HG02870 (cell line): ENCODE data around the gene CNTN1.

Experiments
- ATAC-seq: cut with Tn5 transposase; IDR thresholded peaks from one replicate; pipeline ENCODE4 v1.9.1; 2021; ENCODE audit warnings: mild to moderate bottlenecking, moderate library complexity; ENCODE audit not compliant: unreplicated experiment

Gene CNTN1

GRCh38 chr12:40691913-40692764, at the start of gene CNTN1:
TSS of gene CNTN1 (plus strand) at chr12:40692439.
- peak; percentile 82 for ATAC-seq

GRCh38 chr12:40643506-40643905, 48.7 kb upstream of the CNTN1 start:
- no peak for ATAC-seq

DNA sequence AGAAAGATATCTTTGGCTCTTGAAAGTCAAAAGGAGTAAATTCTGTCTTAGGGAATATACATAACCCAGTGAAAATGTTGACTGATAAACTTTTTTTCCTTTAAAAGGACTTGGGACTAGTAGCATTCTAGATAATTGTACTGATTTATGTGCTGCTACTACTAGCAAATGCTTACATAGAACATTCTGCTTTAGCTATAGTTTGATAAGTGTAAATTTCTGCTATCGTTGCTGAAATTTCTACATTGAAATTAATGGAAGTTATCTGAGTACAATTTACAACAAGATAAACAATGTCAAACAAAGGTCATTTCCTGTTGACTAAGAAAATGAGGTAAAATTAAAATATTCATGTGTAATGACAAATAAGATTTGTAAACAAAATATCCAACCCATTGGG, 48.3 kb upstream of the CNTN1 start:
- ATAC-seq = no peak

DNA sequence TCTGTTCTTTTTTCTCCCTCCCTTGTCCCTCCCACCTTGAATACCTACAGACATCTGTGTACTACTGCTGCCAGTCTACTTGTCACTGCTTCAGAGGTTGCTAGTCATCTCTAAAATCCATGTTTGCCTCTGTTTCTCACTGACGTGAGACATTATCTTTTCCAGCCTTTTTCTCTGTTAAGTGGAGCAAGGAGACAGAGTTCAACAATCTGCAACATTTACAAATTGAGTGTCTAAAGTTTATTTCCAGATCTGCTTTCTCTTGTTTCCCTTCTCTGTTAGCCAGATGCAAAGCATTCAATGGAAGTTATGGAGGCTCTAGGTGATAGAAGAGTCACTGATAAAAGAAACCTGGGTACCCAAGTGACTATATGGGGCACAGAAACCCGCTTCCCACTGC, 47.5 kb upstream of the CNTN1 start:
- no peak for ATAC-seq

- ATAC-seq = no peak
Observed at GRCh38 chr12:40645361-40645760, 46.9 kb upstream of the CNTN1 start.

- ATAC-seq = no peak
Observed at GRCh38 chr12:40646456-40646855, 45.8 kb upstream of the CNTN1 start.

DNA sequence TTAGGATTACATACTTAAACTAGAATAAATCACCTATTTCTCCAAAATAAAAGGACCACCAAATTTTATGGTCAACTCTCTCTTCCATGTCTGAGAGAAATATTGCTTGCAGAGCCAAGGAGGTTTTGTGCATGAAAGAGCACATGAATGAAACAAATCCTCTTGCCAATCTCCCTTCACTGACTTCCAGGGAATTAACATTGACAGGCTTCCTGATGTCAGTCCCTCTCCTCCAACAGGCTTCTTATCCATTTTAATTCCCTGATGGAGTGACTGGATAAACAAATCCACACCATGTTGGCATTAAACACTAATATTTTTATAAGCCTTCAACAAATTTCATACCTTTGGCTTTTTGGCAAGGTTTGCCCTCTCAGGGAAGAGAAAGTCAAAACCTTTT, 45.3 kb upstream of the CNTN1 start:
- no peak for ATAC-seq

- no peak for ATAC-seq
Observed at GRCh38 chr12:40647651-40648050, 44.6 kb upstream of the CNTN1 start.

DNA sequence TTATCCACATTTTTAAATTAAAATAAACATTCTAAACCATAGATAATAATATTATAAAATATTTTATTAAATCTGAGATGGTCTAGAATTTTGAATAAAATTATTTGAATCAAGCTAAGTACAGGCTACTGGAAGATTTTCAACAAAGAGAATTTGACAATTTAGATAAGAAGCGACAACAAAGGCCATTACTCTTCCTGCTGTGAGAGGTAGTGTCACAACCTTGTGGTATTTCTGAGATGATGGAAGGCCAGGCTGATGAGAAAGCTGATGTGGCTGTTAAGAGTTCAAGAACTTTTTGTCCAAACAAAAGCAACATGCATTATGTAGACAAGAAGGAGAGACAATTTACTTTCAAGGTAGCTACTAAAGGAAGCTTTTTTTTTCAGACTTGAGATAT, 43.7 kb upstream of the CNTN1 start:
- no peak for ATAC-seq

GRCh38 chr12:40650038-40650704, 42.1 kb upstream of the CNTN1 start:
- ATAC-seq = no peak

DNA sequence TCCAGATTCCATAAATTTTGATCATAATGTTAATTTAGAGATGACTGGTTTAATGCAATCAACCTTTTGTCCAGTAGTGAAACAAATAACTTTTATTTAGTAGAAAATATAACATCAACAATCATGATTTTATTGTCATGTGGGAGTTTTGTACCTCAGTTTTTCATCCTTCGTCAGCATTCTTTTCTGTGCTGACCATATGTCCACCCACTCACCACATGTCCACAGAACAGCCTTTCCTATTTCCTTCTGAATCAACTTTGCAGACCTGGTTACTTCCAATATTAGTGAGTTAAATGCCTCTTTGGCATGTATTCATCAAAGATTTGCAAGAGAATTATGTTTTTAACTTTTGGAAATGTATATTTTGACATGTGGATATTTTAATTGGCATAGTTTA, 36.8 kb upstream of the CNTN1 start:
- no peak for ATAC-seq

DNA sequence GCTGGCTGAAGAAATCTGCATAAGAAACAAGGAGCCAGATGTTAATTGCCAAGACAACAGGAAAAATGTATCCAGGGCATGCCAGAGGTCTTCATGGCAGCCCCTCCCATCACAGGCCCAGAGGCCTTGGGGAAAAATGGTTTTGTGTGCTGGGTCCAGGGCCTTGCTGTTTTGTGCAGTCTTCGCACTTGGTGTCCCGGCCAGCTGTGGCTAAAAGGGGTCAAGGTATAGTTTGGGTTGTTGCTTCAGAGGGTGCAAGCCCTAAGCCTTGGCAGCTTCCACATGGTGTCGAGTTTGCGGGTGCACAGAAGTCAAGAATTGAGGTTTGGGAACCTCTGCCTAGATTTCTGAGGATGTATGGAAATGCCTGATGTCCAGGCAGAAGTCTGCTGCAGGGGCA, 29.9 kb upstream of the CNTN1 start:
- ATAC-seq = no peak

DNA sequence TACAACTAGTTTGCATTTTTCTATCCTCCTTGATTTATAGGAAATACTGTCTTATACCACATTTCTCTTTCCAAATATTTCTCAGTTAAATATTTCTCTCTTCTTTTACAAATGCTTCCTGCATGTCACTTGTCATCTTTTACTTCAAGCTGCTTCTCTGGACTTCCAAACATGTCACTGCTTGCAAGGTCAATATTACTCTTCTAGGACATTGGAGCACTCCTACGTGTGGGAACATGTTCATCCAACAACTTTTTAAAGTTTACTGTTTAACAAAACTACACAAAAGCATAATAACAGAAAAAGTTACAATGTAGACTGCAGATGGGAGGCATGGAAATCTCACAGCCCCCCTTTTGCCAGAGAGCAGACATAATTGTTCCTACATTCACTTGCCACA, 28.5 kb upstream of the CNTN1 start:
- no peak for ATAC-seq

- no peak for ATAC-seq
Observed at GRCh38 chr12:40668099-40668529, 24.1 kb upstream of the CNTN1 start.

- no peak for ATAC-seq
Observed at GRCh38 chr12:40672741-40673271, 19.4 kb upstream of the CNTN1 start.

- ATAC-seq = peak; percentile 85
Observed at GRCh38 chr12:40681148-40681547, 11.1 kb upstream of the CNTN1 start.

GRCh38 chr12:40684986-40685385, 7.3 kb upstream of the CNTN1 start:
- ATAC-seq = no peak

DNA sequence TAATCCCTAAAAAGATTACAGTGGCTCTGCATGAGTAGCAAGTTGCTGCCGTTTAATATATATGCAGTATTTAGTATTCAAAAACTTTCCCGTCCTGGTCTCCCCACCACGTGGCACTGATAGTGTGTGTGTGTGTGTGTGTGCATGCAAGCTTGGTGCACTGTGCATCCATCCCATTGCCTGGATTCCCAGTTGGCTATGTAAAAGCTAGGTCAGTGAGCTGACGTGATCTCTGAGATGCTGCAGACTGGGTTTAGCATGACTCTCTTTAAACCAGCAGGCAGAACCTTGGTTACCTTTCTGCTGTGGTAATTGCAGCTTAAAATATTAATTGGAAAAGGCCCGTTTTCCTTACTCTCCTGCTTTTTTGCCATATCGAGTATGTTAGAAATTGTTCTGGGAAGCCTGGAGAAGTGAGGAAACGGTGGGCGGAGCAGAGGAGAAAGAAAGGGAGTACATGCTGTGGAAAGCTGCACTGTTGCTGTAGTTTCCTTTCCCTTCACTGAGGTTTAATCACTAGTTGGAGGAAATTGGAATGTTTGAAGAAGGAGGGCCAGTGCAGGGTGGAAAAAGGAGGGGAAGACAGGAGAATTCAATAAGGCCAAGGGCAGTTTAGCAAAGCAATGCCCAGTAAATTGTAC, 4.0 kb upstream of the CNTN1 start:
- ATAC-seq = no peak

GRCh38 chr12:40689576-40689975, 2.7 kb upstream of the CNTN1 start:
- no peak for ATAC-seq

DNA sequence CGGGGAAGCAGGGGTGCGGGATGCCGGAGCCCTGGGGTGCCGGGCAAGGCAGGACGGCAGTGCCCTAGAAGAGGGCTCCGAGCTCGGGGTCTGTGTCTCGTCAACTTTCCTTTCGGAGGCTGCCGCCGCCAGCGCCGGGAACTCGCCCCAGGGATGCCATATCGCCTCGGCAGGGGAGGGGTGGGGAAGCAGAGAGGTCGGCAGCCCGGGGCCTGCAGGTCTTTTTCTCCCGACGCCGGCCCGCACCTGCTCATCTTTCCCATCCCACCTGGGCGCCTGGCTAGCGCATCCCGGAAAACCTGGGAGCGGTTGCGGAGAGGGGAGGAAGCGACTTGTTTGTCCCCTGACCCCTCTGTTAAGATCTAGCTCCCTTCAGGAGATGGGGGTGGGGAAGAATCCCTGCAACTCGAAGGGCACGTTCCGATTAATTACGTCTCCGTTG, 547 bp downstream of the CNTN1 start:
- peak; percentile 5 for ATAC-seq

GRCh38 chr12:40693207-40693821, 1.1 kb downstream of the CNTN1 start:
- no peak for ATAC-seq
